Measurements from ENCODE around the gene NDUFB5. TPM values are rescaled to one million over a fixed set of nuclear protein-coding genes. Genes with fewer than 3 reads are reported as not detected.
"Not testable (repeated sequence)": the region's sequence is repeated elsewhere in the genome, so short reads cannot be mapped to it uniquely, and the experiment has no call there.

Gene NDUFB5
- total RNA-seq, 1 experiment from 2014 or later, result 116 TPM

- CTCF ChIA-PET, result no interaction called here
- TF ChIP-seq EZH2 (IDR thresholded peaks at IDR 0.05) (no peak), SIN3A (IDR thresholded peaks at IDR 0.05; ENCODE audit: low read depth) (no peak), REST (IDR thresholded peaks at IDR 0.05; ENCODE audit: low read depth) (no peak), ATF3 (IDR thresholded peaks at IDR 0.05) (no peak), EZH2phosphoT487 (IDR thresholded peaks at IDR 0.05; ENCODE audit: borderline replicate concordance) (no peak), MAX (IDR thresholded peaks at IDR 0.05) (no peak), ZFX (IDR thresholded peaks at IDR 0.05) (no peak), ZNF274 (IDR thresholded peaks at IDR 0.05; ENCODE audit: low read depth, low read length) (no peak), POLR2AphosphoS5 (IDR thresholded peaks at IDR 0.05; ENCODE audit: low read depth, low read length) (no peak), CBX3 (IDR thresholded peaks at IDR 0.05; ENCODE audit: low read depth) (no peak), RAD21 (IDR thresholded peaks at IDR 0.05; ENCODE audit: low read depth) (no peak), YY1 (IDR thresholded peaks at IDR 0.05; ENCODE audit: extremely low read depth, insufficient replicate concordance, low read depth, low read length) (no peak), FOSL1 (IDR thresholded peaks at IDR 0.05; ENCODE audit: low read depth) (no peak), SRF (IDR thresholded peaks at IDR 0.05; ENCODE audit: low read depth) (no peak)
- no peak overlapping the region for H3K27ac ChIP-seq (ENCODE audit: low read depth, low read length)
- H3K36me3 ChIP-seq (ENCODE audit: control insufficient read depth in 1 of 2, insufficient read depth in 2 of 2, low read length in 2 of 2), result no peaks in the 10 kb centered on the region
- H3K9me2 ChIP-seq (ENCODE audit: insufficient read depth), result no peaks in the 10 kb centered on the region
- ATAC-seq (no peak), DNase-seq (ENCODE audit: low read depth, low spot score) (no peak)
- no peak overlapping the region for H3K4me2 ChIP-seq (ENCODE audit: low read length)
- intact Hi-C loops (cut with micrococcal nuclease), result no loop called here
- H3K27me3 ChIP-seq (ENCODE audit: insufficient read depth, low read length), result no peaks in the 10 kb centered on the region
- H3K4me3 ChIP-seq (replicated peaks in 1 of 2; ENCODE audit: low read depth in 1 of 2, low read length in 2 of 2), result no peak overlapping the region
- H3K9ac ChIP-seq (ENCODE audit: low read length), result no peak overlapping the region
- H3K9me3 ChIP-seq (ENCODE audit: control insufficient read depth in 1 of 2, insufficient read depth in 1 of 2, low read depth in 1 of 2, low read length in 2 of 2), result no peaks in the 10 kb centered on the region
- no peaks in the 10 kb centered on the region for H3K79me2 ChIP-seq (ENCODE audit: insufficient read depth, low read length)
- BruUV-seq (replicated peaks), result no TSS peak
- RAD21 ChIA-PET (ENCODE audit: low non-redundant PET in 1 of 2, low total read pairs in 2 of 2, uncharacterized antibody in 2 of 2, unreplicated experiment in 2 of 2), result no interaction called here
- no peaks in the 10 kb centered on the region for H4K20me1 ChIP-seq (ENCODE audit: insufficient read depth)
- POLR2A ChIA-PET, result no interaction called here
- no peak overlapping the region for H2AFZ ChIP-seq (ENCODE audit: low read depth, low read length, poor library complexity, severe bottlenecking)
- H3K4me1 ChIP-seq (ENCODE audit: control insufficient read depth in 1 of 2, insufficient read depth in 2 of 2, low read length in 2 of 2), result peaks cover 3 to 16% of the 10 kb centered on the region in 2 experiments; a peak in 1 of 4 replicates
These were observed 38.3 kb downstream of the NDUFB5 start for GRCh38 chr3:179642871-179643270.

GRCh38 chr3:179643837-179644236 lies 39.2 kb downstream of the NDUFB5 start:
- H2AFZ ChIP-seq (ENCODE audit: low read depth, low read length, poor library complexity, severe bottlenecking); H3K9me2 ChIP-seq (ENCODE audit: insufficient read depth); H4K20me1 ChIP-seq (ENCODE audit: insufficient read depth); H3K27ac ChIP-seq (ENCODE audit: low read depth, low read length); intact Hi-C loops (cut with micrococcal nuclease); H3K4me2 ChIP-seq (ENCODE audit: low read length); H3K9ac ChIP-seq (ENCODE audit: low read length); BruUV-seq (replicated peaks); ATAC-seq; H3K4me3 ChIP-seq (replicated peaks in 1 of 2; ENCODE audit: low read depth in 1 of 2, low read length in 2 of 2); H3K79me2 ChIP-seq (ENCODE audit: insufficient read depth, low read length); DNase-seq (ENCODE audit: low read depth, low spot score); RAD21 ChIA-PET (ENCODE audit: low non-redundant PET in 1 of 2, low total read pairs in 2 of 2, uncharacterized antibody in 2 of 2, unreplicated experiment in 2 of 2); H3K27me3 ChIP-seq (ENCODE audit: insufficient read depth, low read length); H3K36me3 ChIP-seq (ENCODE audit: control insufficient read depth in 1 of 2, insufficient read depth in 2 of 2, low read length in 2 of 2); H3K9me3 ChIP-seq (ENCODE audit: control insufficient read depth in 1 of 2, insufficient read depth in 1 of 2, low read depth in 1 of 2, low read length in 2 of 2): not testable (repeated sequence)
- POLR2A ChIA-PET, result interaction anchor here (1.3 kb wide), 1 partner anchor 8 kb away, joined by 3 read pairs; no protein-coding TSS in a partner anchor
- H3K4me1 ChIP-seq (ENCODE audit: control insufficient read depth in 1 of 2, insufficient read depth in 2 of 2, low read length in 2 of 2), result peaks cover 3 to 16% of the 10 kb centered on the region in 2 experiments; a peak in 1 of 4 replicates
- CTCF ChIA-PET, result interaction anchor here (0.9 kb wide), 1 partner anchor 9 kb away, joined by 4 read pairs; the partner anchor contains the start of gene USP13
